GM12878 (cell line): ENCODE data around the gene LSAMP. TPM values are rescaled to one million over a fixed set of nuclear protein-coding genes. Genes with fewer than 3 reads are reported as not detected.

Experiments used
- ATAC-seq: fragments of 200-7000 bp; cut with Tn5 transposase; 3 replicates; pipeline ENCODE4 v1.9.1; 2020; ENCODE audit warnings: mild to moderate bottlenecking, moderate library complexity
- BruUV-seq: library from RNA; stranded (reverse); fragments of 400-500 nt; replicated peaks from 2 replicates; lab custom pipeline; 2021; lab: Mats Ljungman, UMichigan
- CTCF ChIA-PET: fragments of 300-600 bp; sonication (Branson Sonifier 250); formaldehyde crosslinking; extraction: SDS; loops from one replicate; lab custom pipeline; 2021; ENCODE audit warnings: inconsistent platforms; lab: Yijun Ruan, JAX
- POLR2A ChIA-PET: fragments of 350-600 bp; formaldehyde crosslinking; extraction: SDS; loops from one replicate; lab custom pipeline; 2021; ENCODE audit warnings: inconsistent platforms; lab: Charles Lee
- RAD21 ChIA-PET: fragments of 300-600 bp; sonication (Branson Sonifier 250); formaldehyde crosslinking; loops from one replicate; lab custom pipeline; 2023; ENCODE audit warnings: antibody characterized with exemption; ENCODE audit not compliant: unreplicated experiment; lab: Charles Lee
- SMC1A ChIA-PET: fragments of 300-600 bp; sonication (Branson Sonifier 250); formaldehyde crosslinking; loops from one replicate; lab custom pipeline; 2023; ENCODE audit not compliant: unreplicated experiment, uncharacterized antibody; lab: Charles Lee
- DNase-seq: peaks from one replicate; pipeline ENCODE4 v3.0.0-alpha.2; 2011; ENCODE audit warnings: low read depth, low spot score
- FAIRE-seq: peaks from 3 replicates; lab custom pipeline; 2011; peaks lifted over from hg19 to GRCh38; lab: Jason Lieb, UNC
- H2AFZ ChIP-seq: 2 replicates; pipeline ENCODE4 v1.6.0; 2011; ENCODE audit warnings: low read depth, low read length, control low read depth; ENCODE audit not compliant: control insufficient read depth
- H3K27ac ChIP-seq: 2 replicates; pipeline ENCODE4 v1.5.1; 2011; ENCODE audit warnings: control low read depth; ENCODE audit not compliant: control insufficient read depth, insufficient read depth
- H3K27me3 ChIP-seq, 2 experiments: replicated peaks in 1 of 2; 2 replicates each; pipeline versions ENCODE4 v1.6.0 to v1.6.1; 2011; ENCODE audit warnings: low read length in 1 of 2; ENCODE audit not compliant: control insufficient read depth in 2 of 2, insufficient read depth in 2 of 2
- H3K36me3 ChIP-seq, 2 experiments: 2 replicates each; pipeline ENCODE4 v1.5.1; 2011; ENCODE audit warnings: low read length in 1 of 2; ENCODE audit not compliant: control insufficient read depth in 2 of 2, insufficient read depth in 2 of 2
- H3K4me1 ChIP-seq: 2 replicates; pipeline ENCODE4 v1.6.1; 2011; ENCODE audit warnings: mild to moderate bottlenecking, low read length, moderate library complexity, mixed read lengths; ENCODE audit not compliant: control insufficient read depth, insufficient read depth
- H3K4me2 ChIP-seq: 2 replicates; pipeline ENCODE4 v1.6.0; 2011; ENCODE audit warnings: control low read depth; ENCODE audit not compliant: control insufficient read depth, insufficient read depth
- H3K4me3 ChIP-seq: fragments of 200-600 bp; sonication (generic); 2 replicates; pipeline ENCODE4 v1.5.1; 2016
- H3K79me2 ChIP-seq: 2 replicates; pipeline ENCODE4 v1.6.0; 2011; ENCODE audit warnings: low read length; ENCODE audit not compliant: control insufficient read depth, insufficient read depth
- H3K9ac ChIP-seq: 2 replicates; pipeline ENCODE4 v1.8.0; 2011; ENCODE audit warnings: low read length, control low read depth, mixed read lengths; ENCODE audit not compliant: control insufficient read depth, insufficient read depth
- H3K9me3 ChIP-seq: replicated peaks from 3 replicates; pipeline ENCODE4 v1.5.1; 2011; ENCODE audit warnings: mild to moderate bottlenecking, low read length; ENCODE audit not compliant: control insufficient read depth, insufficient read depth
- H4K20me1 ChIP-seq: 2 replicates; pipeline ENCODE4 v1.6.0; 2011; ENCODE audit not compliant: control insufficient read depth, insufficient read depth
- JUNB ChIP-seq: IDR thresholded peaks from 2 replicates; pipeline ENCODE4 v1.6.1; 2016; ENCODE audit warnings: antibody characterized with exemption, mild to moderate bottlenecking
- PKNOX1 ChIP-seq: fragments of 450-650 bp; IDR thresholded peaks from 2 replicates; pipeline ENCODE4 v1.6.1; 2016; ENCODE audit warnings: mild to moderate bottlenecking
- RAD51 ChIP-seq: fragments of 450-650 bp; IDR thresholded peaks from 2 replicates; pipeline ENCODE4 v1.6.1; 2016; ENCODE audit warnings: moderate library complexity, mild to moderate bottlenecking, inconsistent platforms
- SKIL ChIP-seq: fragments of 450-650 bp; IDR thresholded peaks from 2 replicates; pipeline ENCODE4 v1.6.1; 2017; ENCODE audit warnings: mild to moderate bottlenecking, low read depth, inconsistent platforms; ENCODE audit not compliant: poor library complexity, severe bottlenecking
- SMC3 ChIP-seq: IDR thresholded peaks from 2 replicates; pipeline ENCODE4 v1.6.1; 2011; ENCODE audit warnings: low read length, improper control_type of control experiment, borderline replicate concordance
- ZBTB33 ChIP-seq: fragments of 450-650 bp; IDR thresholded peaks from 2 replicates; pipeline ENCODE4 v1.6.1; 2017; ENCODE audit warnings: mild to moderate bottlenecking
- WGBS: methylation state at CpG from one replicate; pipeline ENCODE4 v1.1.6; 2016; ENCODE audit warnings: low lambda C conversion rate; ENCODE audit not compliant: insufficient replicate concordance, insufficient coverage; ENCODE audit errors: missing lambda C conversion rate; 5-methylcytosine and 5-hydroxymethylcytosine counted together
- in situ Hi-C: fragments of 300-500 bp; cut with MboI; formaldehyde crosslinking; loops from 9 replicates; pipeline ENCODE4 v1.14.3; 2018; ENCODE audit warnings: mixed read lengths
- intact Hi-C: fragments of 100-400 bp; cut with micrococcal nuclease; formaldehyde crosslinking; loops from one replicate; pipeline ENCODE4 v1.14.2; 2022; ENCODE audit not compliant: unreplicated experiment
- polyA plus RNA-seq, 11 experiments: library from polyadenylated mRNA; depleted of rRNA in 4 of 11; unstranded in 6 of 11; stranded (reverse) in 5 of 11; fragments of >200 nt; fragmentation: Nextera tagmentation in 4 of 11; fragmentation: Illumina TruSeq in 1 of 11; extraction: Ambion mirVana in 4 of 11; extraction: Trizol in 1 of 11; gene quantifications; 1 replicate in 1 of 11; 2 replicates in 10 of 11; pipeline versions ENCODE4 v1.2.1 to v1.2.3, GENCODE V29; 2011 to 2016; ENCODE audit warnings: inconsistent platforms in 2 of 11, missing spikeins in 2 of 11, low read depth in 1 of 11
- total RNA-seq, 4 experiments: library from RNA; depleted of rRNA in 3 of 4; stranded (reverse); fragments of >200 nt in 3 of 4; fragmentation: Illumina TruSeq in 1 of 4; extraction: Trizol in 1 of 4; gene quantifications; 2 replicates each; pipeline versions ENCODE4 v1.2.1 to v1.2.3, GENCODE V29; 2013 to 2021
- TF ChIP-seq, protein P1 (sequence below): fragments of 450-650 bp; IDR thresholded peaks from 2 replicates; pipeline ENCODE4 v1.6.1; 2016; ENCODE audit warnings: mild to moderate bottlenecking, moderate library complexity, borderline replicate concordance
- TF ChIP-seq, protein P2 (sequence below): fragments of 450-650 bp; IDR thresholded peaks from 2 replicates; pipeline ENCODE4 v1.6.1; 2018; ENCODE audit warnings: mild to moderate bottlenecking, low read depth, moderate library complexity; ENCODE audit not compliant: partially characterized antibody

Gene LSAMP
- total and polyA plus RNA-seq, 10 of the 15 experiments (the other 5 are each of a cell fraction or from before 2014, with no cell fraction given), result 2.0 to 12.7 (median 6.5) TPM

DNA sequence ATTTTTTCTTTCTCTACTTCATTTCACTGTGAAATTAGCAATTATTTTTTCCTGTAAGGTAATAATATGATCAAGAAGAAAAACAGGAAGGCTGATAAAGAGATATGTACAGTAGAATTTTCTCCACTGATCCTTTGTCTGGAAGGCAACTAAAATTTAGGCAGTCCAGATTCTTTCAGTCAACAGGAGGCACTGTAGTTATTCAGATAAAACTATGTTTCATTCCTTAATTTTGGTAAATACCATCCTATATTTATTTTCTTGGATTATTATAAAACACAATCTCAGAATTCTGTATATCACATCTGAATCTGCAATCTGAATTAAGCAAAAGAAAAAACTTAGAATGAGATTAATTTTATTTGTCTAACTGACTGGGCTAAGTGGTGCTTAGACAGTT, 343.2 kb downstream of the LSAMP start (continued):
- no peak for TF ChIP-seq PKNOX1

DNA sequence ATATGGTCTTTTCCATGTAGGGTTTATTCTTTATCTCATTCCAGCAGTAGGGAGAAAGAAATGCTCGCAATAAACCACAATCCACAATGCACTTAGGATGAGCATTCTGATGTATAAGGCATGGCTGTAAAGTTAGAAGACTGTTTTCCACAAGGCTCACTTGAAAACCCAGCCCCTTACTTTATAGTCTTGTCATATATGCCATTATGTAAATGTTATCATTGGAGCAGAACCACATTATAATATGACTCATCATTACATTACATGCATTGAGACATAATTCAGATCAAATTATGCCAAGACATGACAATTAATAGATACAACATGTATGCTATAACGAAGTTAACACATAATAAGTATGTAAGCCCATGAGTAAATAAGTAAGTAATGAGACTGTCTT, 348.1 kb downstream of the LSAMP start:
- H2AFZ ChIP-seq, result no peak overlapping the region
- WGBS, result 23% methylated on average over 2 of the region's 2 CpGs
- in situ Hi-C loops, result no loop called here
- no peaks in the 10 kb centered on the region for H3K27me3 ChIP-seq
- ChIA-PET SMC1A (no interaction called here), RAD21 (no interaction called here), POLR2A (no interaction called here), CTCF (no interaction called here)
- no peaks in the 10 kb centered on the region for H3K4me1 ChIP-seq
- no peak overlapping the region for H3K27ac ChIP-seq
- no peaks in the 10 kb centered on the region for H3K79me2 ChIP-seq
- FAIRE-seq, result no peak
- H3K9me3 ChIP-seq, result no peaks in the 10 kb centered on the region
- H3K4me2 ChIP-seq, result no peak overlapping the region
- no peak for ATAC-seq
- H3K9ac ChIP-seq, result no peak overlapping the region
- no TSS peak for BruUV-seq
- DNase-seq, result no peak
- H4K20me1 ChIP-seq, result no peaks in the 10 kb centered on the region
- intact Hi-C loops, result no loop called here
- no peaks in the 10 kb centered on the region for H3K36me3 ChIP-seq
- no peak overlapping the region for H3K4me3 ChIP-seq
- TF ChIP-seq SMC3 (no peak), SKIL (no peak), ZBTB33 (no peak), JUNB (no peak), PKNOX1 (no peak), RAD51 (no peak)
- TF ChIP-seq, protein P1, sequence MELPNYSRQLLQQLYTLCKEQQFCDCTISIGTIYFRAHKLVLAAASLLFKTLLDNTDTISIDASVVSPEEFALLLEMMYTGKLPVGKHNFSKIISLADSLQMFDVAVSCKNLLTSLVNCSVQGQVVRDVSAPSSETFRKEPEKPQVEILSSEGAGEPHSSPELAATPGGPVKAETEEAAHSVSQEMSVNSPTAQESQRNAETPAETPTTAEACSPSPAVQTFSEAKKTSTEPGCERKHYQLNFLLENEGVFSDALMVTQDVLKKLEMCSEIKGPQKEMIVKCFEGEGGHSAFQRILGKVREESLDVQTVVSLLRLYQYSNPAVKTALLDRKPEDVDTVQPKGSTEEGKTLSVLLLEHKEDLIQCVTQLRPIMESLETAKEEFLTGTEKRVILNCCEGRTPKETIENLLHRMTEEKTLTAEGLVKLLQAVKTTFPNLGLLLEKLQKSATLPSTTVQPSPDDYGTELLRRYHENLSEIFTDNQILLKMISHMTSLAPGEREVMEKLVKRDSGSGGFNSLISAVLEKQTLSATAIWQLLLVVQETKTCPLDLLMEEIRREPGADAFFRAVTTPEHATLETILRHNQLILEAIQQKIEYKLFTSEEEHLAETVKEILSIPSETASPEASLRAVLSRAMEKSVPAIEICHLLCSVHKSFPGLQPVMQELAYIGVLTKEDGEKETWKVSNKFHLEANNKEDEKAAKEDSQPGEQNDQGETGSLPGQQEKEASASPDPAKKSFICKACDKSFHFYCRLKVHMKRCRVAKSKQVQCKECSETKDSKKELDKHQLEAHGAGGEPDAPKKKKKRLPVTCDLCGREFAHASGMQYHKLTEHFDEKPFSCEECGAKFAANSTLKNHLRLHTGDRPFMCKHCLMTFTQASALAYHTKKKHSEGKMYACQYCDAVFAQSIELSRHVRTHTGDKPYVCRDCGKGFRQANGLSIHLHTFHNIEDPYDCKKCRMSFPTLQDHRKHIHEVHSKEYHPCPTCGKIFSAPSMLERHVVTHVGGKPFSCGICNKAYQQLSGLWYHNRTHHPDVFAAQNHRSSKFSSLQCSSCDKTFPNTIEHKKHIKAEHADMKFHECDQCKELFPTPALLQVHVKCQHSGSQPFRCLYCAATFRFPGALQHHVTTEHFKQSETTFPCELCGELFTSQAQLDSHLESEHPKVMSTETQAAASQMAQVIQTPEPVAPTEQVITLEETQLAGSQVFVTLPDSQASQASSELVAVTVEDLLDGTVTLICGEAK, result no peak
- TF ChIP-seq, protein P2, sequence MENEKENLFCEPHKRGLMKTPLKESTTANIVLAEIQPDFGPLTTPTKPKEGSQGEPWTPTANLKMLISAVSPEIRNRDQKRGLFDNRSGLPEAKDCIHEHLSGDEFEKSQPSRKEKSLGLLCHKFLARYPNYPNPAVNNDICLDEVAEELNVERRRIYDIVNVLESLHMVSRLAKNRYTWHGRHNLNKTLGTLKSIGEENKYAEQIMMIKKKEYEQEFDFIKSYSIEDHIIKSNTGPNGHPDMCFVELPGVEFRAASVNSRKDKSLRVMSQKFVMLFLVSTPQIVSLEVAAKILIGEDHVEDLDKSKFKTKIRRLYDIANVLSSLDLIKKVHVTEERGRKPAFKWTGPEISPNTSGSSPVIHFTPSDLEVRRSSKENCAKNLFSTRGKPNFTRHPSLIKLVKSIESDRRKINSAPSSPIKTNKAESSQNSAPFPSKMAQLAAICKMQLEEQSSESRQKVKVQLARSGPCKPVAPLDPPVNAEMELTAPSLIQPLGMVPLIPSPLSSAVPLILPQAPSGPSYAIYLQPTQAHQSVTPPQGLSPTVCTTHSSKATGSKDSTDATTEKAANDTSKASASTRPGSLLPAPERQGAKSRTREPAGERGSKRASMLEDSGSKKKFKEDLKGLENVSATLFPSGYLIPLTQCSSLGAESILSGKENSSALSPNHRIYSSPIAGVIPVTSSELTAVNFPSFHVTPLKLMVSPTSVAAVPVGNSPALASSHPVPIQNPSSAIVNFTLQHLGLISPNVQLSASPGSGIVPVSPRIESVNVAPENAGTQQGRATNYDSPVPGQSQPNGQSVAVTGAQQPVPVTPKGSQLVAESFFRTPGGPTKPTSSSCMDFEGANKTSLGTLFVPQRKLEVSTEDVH, result no peak
